ENCODE results near the gene SMARCD3.

The SMARCD3 gene

DNA sequence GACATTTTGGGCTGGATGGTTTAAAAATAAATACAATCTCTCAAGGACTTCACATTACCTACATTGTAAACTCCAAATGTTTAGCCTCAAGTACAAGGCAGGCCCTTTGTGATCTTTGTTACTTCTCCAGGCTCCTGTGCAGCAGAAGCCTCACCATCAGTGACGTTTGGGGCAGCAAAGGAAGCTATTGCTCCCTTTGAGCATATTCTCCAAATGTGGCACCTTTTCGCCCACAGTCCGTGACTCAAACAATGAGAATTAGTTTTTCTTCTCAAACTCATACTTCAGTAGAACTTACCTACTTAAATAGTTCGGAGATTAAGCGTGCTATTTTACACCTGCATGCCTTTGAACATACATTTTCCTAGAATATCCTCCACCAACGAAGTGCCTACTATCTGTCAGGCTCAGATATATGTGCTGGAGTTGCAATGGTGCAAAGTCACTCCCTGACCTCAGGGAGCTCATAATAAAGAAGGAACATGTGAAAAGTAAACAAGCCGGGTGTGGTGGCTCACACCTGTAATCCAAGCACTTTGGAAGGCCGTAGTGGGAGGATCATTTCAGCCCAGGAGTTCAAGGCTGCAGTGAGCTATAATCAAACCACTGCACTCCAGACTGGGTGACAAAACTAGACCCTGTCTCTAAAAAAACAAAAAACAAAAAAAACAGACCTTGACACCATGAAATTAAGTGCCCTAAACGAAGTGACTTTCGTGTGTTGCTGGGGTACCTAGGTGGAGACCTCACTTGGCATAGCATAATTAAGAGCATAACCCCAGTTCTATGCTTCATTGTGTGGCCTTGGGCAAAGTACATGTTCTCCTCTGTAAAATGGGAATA, 20.2 kb downstream of the SMARCD3 start:
- peak overlapping the region; percentile 87 for H3K4me3 ChIP-seq (ENCODE audit: low read length)
- TF ChIP-seq, protein P1, sequence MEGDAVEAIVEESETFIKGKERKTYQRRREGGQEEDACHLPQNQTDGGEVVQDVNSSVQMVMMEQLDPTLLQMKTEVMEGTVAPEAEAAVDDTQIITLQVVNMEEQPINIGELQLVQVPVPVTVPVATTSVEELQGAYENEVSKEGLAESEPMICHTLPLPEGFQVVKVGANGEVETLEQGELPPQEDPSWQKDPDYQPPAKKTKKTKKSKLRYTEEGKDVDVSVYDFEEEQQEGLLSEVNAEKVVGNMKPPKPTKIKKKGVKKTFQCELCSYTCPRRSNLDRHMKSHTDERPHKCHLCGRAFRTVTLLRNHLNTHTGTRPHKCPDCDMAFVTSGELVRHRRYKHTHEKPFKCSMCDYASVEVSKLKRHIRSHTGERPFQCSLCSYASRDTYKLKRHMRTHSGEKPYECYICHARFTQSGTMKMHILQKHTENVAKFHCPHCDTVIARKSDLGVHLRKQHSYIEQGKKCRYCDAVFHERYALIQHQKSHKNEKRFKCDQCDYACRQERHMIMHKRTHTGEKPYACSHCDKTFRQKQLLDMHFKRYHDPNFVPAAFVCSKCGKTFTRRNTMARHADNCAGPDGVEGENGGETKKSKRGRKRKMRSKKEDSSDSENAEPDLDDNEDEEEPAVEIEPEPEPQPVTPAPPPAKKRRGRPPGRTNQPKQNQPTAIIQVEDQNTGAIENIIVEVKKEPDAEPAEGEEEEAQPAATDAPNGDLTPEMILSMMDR (conservative IDR thresholded peaks at IDR 0.05; ENCODE audit: low read depth, low read length): no peak
- no peak for DNase-seq (ENCODE audit: low read depth)

DNA sequence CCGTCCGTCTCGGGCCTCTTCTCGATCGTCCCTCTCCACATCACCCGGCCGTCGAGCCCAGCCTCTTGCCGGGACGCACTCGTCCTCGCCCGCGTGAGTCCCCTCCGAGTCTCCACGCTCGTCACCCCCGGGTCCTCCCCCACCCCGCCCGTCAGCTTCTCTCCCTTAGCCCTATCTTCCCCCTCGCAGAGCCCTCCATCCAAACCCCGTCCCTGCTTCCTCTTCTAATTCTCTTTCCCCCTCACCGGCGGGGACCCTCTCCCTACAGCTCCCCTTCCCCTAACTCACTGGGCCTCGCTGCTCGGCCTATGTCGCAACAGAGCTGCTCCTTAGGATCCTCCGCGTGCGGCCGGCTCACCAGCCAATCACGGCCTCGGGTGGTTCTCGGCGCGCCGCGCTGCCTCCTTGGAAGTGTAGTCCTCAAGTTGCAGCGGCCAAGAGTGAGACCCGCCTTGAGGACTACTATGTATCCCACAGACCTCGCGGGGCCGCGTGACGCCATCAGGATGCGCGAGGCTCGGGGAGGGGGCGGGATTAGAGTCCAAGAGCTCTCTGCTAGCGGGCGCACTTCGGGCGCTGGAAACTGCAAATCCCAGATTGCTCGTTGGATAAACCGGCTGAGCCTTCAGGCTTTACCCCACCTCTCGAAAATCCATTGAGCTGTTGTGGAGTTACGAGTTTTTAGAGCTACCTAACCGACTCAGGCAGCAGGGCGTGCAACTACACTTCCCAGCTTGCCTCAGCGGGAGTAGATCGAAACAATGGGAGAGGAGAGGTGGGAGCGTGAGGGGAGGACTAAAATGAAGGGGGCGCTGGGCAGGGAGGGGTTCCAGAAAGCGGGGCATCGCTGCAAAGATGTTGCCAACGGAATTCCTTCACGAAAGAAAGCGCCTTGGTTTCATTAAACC, 21.4 kb downstream of the SMARCD3 start, which contains the start of gene ABCF2:
Gene ABCF2 (minus strand): TSS at position 331 of the 908 bp plus-strand sequence. CDS start 747 bp downstream, outside the sequence.
- peak; percentile 98 for DNase-seq (ENCODE audit: low read depth)
- TF ChIP-seq, protein P1 (conservative IDR thresholded peaks at IDR 0.05; ENCODE audit: low read depth, low read length): no peak
- peak within 1 kb of the TSS; percentile 87 for H3K4me3 ChIP-seq (ENCODE audit: low read length)

DNA sequence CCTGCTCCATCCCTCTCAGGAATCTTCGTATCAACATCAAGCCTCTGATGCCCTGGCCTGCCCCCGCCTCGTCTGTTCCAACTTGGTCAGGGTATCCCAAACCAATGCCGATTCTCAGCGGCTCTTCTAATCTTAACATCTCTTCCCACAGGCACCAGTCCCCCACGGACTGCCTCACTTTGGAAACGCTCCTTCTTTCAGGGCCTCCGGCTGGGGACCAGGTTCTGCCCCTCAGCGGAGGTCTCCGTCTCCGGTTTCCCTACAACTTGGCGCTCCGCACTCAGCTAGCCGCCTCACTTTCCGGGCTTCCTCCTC, 22.0 kb downstream of the SMARCD3 start:
- peak overlapping the region; percentile 87 for H3K4me3 ChIP-seq (ENCODE audit: low read length)
- TF ChIP-seq, protein P1 (conservative IDR thresholded peaks at IDR 0.05; ENCODE audit: low read depth, low read length): no peak
- DNase-seq (ENCODE audit: low read depth): no peak

DNA sequence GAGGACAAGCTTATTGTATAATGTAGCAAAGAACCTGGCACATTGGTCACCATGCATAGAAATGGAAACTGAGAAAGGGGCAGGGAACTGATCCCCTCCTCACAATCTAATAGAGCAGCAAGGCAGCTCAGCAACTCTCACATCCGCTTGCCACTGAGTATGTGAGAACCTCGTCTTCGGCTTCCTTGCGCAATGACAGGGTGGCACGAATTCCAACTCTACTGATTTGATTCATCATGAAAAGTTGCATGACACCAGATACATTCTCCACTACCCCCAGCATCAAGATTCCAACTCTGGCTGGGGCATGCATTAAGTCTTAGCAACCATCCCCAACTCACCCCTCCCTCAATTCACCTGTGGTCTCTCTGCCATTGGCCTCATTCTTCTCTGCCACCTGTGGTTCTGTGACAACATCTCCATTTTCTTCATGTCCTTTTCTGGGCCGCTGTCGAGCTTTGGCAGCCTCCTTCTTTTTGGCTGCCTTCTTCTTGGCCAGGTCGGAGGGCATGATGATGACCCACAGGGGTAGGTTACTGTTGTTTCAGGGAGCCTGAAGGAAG, 22.5 kb downstream of the SMARCD3 start:
- TF ChIP-seq, protein P1 (conservative IDR thresholded peaks at IDR 0.05; ENCODE audit: low read depth, low read length): no peak

DNA sequence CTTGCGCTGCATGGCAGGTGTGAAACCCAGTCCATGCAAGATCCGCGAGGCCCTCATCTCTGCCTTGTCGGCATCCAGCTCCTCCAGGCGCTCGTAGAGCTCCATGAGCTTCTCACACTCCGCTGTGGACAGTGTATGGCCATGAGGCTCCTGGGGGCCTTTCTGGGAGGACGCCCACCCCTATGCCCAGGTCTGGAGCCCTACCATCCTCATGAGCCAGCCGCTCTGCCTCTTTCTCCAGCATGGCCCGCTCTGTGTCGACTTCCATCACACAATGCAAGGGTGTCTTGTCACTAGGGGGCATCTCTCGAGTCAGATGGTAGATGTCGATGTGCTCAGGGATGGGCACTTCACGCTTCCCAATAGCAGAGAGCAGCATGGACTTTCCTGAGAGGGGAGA, 24.8 kb downstream of the SMARCD3 start:
- H3K4me3 ChIP-seq (ENCODE audit: low read length): no peak overlapping the region
- no peak for DNase-seq (ENCODE audit: low read depth)
- TF ChIP-seq, protein P1 (conservative IDR thresholded peaks at IDR 0.05; ENCODE audit: low read depth, low read length): no peak

More for the DNA sequence above, 22.5 kb downstream of the SMARCD3 start:
- DNase-seq (ENCODE audit: low read depth): no peak
- H3K4me3 ChIP-seq (ENCODE audit: low read length): peak overlapping the region; percentile 87

DNA sequence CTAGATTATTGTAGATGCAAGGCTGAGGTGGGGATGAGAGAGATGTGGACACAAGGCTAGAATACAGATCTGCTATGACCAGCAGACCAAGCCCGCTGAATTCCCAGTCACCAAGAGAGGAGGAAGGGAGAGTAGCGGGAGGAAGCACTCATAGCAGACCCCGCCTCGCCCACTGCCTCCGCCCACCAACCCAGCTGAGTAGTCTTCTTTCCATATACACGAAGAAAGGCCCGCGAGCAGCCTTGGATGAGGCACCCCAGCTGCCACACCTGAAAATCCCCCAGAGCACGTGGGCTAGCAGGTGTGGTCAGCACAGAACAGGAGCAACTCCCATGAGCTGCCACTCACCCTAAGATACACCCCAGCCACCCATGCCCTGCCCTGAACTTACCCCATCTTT, 30.3 kb downstream of the SMARCD3 start:
- DNase-seq (ENCODE audit: low read depth): no peak
- TF ChIP-seq, protein P1 (conservative IDR thresholded peaks at IDR 0.05; ENCODE audit: low read depth, low read length): no peak
- no peak overlapping the region for H3K4me3 ChIP-seq (ENCODE audit: low read length)
